ENCODE measurements around the gene FMOD.

- TF ChIP-seq, protein P1, sequence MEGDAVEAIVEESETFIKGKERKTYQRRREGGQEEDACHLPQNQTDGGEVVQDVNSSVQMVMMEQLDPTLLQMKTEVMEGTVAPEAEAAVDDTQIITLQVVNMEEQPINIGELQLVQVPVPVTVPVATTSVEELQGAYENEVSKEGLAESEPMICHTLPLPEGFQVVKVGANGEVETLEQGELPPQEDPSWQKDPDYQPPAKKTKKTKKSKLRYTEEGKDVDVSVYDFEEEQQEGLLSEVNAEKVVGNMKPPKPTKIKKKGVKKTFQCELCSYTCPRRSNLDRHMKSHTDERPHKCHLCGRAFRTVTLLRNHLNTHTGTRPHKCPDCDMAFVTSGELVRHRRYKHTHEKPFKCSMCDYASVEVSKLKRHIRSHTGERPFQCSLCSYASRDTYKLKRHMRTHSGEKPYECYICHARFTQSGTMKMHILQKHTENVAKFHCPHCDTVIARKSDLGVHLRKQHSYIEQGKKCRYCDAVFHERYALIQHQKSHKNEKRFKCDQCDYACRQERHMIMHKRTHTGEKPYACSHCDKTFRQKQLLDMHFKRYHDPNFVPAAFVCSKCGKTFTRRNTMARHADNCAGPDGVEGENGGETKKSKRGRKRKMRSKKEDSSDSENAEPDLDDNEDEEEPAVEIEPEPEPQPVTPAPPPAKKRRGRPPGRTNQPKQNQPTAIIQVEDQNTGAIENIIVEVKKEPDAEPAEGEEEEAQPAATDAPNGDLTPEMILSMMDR (IDR thresholded peaks at IDR 0.05) = no peak
- TF ChIP-seq POLR2A (IDR thresholded peaks at IDR 0.05) (peak in 1 of 4 donors; percentile 7), POLR2AphosphoS5 (IDR thresholded peaks at IDR 0.05) (peak in 2 of 3 donors; percentile 67 to 83)
Measured at GRCh38 chr1:203306965-203307541, 43.9 kb downstream of the FMOD start.
